ENCODE data around the gene TM7SF3.

The TM7SF3 gene

GRCh38 chr12:26929590-26929989, 84.6 kb downstream of the TM7SF3 start:
- Histone ChIP-seq H3K27me3 (ENCODE audit: control insufficient read depth, insufficient read depth, low read length) (no peaks in the 10 kb centered on the region), H3K9me3 (ENCODE audit: control insufficient read depth, insufficient read depth, low read length) (no peaks in the 10 kb centered on the region), H3K36me3 (ENCODE audit: control insufficient read depth, insufficient read depth, low read length) (peaks cover 7% of the 10 kb centered on the region; the same call in 1 of the 2 replicates), H3K4me3 (ENCODE audit: low read length) (no peak overlapping the region), H3K4me1 (ENCODE audit: control insufficient read depth, insufficient read depth, low read length) (no peaks in the 10 kb centered on the region), H3K27ac (ENCODE audit: low read length) (no peak overlapping the region)
- WGBS (ENCODE audit: insufficient coverage, insufficient read length) = no CpG with 5 or more reads among the region's 2 CpGs
- DNase-seq (ENCODE audit: low read depth, low spot score) = no peak

GRCh38 chr12:26928661-26929060, 85.5 kb downstream of the TM7SF3 start:
- Histone ChIP-seq H3K4me1 (ENCODE audit: control insufficient read depth, insufficient read depth, low read length) (no peaks in the 10 kb centered on the region), H3K27ac (ENCODE audit: low read length) (no peak overlapping the region), H3K27me3 (ENCODE audit: control insufficient read depth, insufficient read depth, low read length) (no peaks in the 10 kb centered on the region), H3K4me3 (ENCODE audit: low read length) (no peak overlapping the region), H3K36me3 (ENCODE audit: control insufficient read depth, insufficient read depth, low read length) (peaks cover 7% of the 10 kb centered on the region; the same call in 1 of the 2 replicates), H3K9me3 (ENCODE audit: control insufficient read depth, insufficient read depth, low read length) (no peaks in the 10 kb centered on the region)
- no CpG with 5 or more reads among the region's 5 CpGs for WGBS (ENCODE audit: insufficient coverage, insufficient read length)
- DNase-seq (ENCODE audit: low read depth, low spot score) = no peak

All from iPS DF 6.9 (cell line).